Testis (tissue), 3 donors: Measurements from ENCODE around the gene MRFAP1L1. TPM values are rescaled to one million over a fixed set of nuclear protein-coding genes. Genes with fewer than 3 reads are reported as not detected.

Experiments used
- DNase-seq: peaks from one replicate; pipeline ENCODE4 v3.0.0-alpha.2; 2019
- H3K27ac ChIP-seq, 2 donors: fragments of 200-600 bp; sonication (generic); one replicate each; pipeline ENCODE4 v1.5.1; 2019
- H3K27me3 ChIP-seq: fragments of 200-600 bp; sonication (generic); one replicate; pipeline ENCODE4 v1.5.1; 2019
- H3K36me3 ChIP-seq: fragments of 200-600 bp; sonication (generic); one replicate; pipeline ENCODE4 v1.5.1; 2017; ENCODE audit warnings: low read depth; ENCODE audit errors: missing control alignments
- H3K4me1 ChIP-seq: fragments of 200-600 bp; sonication (generic); one replicate; pipeline ENCODE4 v1.5.1; 2019
- H3K4me3 ChIP-seq, 2 donors: fragments of 200-600 bp; sonication (generic); one replicate each; pipeline ENCODE4 v1.5.1; 2017 to 2019
- H3K9me3 ChIP-seq: fragments of 200-600 bp; sonication (generic); one replicate; pipeline ENCODE4 v1.5.1; 2017
- POLR2A ChIP-seq: fragments of 450-650 bp; IDR thresholded peaks from one replicate; pipeline ENCODE4 v1.6.1; 2017; ENCODE audit warnings: antibody characterized with exemption, mild to moderate bottlenecking, moderate library complexity
- WGBS, 2 donors: methylation state at CpG; one replicate each; pipeline ENCODE4 v1.1.5; 2018; 5-methylcytosine and 5-hydroxymethylcytosine counted together
- intact Hi-C: fragments of 100-400 bp; cut with DNase I; formaldehyde crosslinking; loops from one replicate; pipeline ENCODE4 v1.15.1; 2023; ENCODE audit warnings: low total_unique reads
- polyA plus RNA-seq: library from polyadenylated mRNA; stranded (reverse); fragments of 350-450 nt; fragmentation: Illumina TruSeq; extraction: RNeasy Lipid Tissue Mini Kit (QIAGEN cat#74804); gene quantifications from one replicate; pipeline ENCODE4 v1.2.3, GENCODE V29; 2014; ENCODE audit warnings: low read depth, low replicate concordance; ENCODE audit not compliant: insufficient read depth
- total RNA-seq, 2 donors: library from RNA; depleted of rRNA; stranded (reverse); fragments of >200 nt; gene quantifications; one replicate each; pipeline ENCODE4 v1.2.3, GENCODE V29; 2016
- TF ChIP-seq, protein P1 (sequence below), 3 experiments: fragments of 450-650 bp in 2 of 3; fragments of 200-600 bp in 1 of 3; sonication (generic) in 1 of 3; IDR thresholded peaks; one replicate each; pipeline ENCODE4 v1.5.1; 2016 to 2019; ENCODE audit warnings: antibody characterized with exemption in 3 of 3, mild to moderate bottlenecking in 2 of 3, moderate library complexity in 1 of 3

The MRFAP1L1 gene
- total and polyA plus RNA-seq, 3 donors from 2014 or later, result 40.8 to 60.5 (median 42.9) TPM

DNA sequence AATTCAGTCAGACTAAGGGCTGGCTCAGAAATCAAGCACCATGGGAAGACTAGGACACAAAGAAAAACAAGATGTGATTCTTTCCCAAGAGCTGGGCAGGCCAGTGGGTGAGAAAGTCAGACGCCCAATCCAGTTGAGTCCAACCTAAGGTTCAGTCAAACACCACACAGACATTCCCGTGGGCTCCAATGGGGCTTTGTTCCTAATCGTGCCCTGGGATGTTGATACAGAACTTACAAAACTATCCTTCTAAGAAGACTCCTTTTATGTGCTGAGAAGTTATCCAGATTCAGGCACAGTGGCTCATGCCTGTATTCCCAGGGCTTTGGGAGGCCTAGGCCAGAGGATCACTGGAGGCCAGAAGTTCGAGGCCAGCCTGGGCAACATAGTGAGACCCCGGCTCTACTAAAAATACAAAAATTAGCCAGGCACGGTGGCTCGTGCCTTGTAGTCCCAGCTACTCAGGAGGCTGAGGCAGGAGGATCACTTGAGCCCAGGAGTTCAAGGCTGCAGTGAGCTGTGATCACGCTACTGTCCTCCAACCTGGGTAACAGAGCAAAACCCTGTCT lies 10.0 kb upstream of the MRFAP1L1 start:
- H3K4me3 ChIP-seq, result no peak overlapping the region
- H3K9me3 ChIP-seq, result no peaks in the 10 kb centered on the region
- DNase-seq, result no peak
- 69 to 77% methylated on average over 8 of the region's 8 CpGs for WGBS, 2 donors
- no peaks in the 10 kb centered on the region for H3K36me3 ChIP-seq
- intact Hi-C loops, result loop anchor here (5.0 kb wide), 1 partner anchor 153 kb away; no protein-coding TSS in a partner anchor
- TF ChIP-seq POLR2A, result no peak
- TF ChIP-seq, protein P1, sequence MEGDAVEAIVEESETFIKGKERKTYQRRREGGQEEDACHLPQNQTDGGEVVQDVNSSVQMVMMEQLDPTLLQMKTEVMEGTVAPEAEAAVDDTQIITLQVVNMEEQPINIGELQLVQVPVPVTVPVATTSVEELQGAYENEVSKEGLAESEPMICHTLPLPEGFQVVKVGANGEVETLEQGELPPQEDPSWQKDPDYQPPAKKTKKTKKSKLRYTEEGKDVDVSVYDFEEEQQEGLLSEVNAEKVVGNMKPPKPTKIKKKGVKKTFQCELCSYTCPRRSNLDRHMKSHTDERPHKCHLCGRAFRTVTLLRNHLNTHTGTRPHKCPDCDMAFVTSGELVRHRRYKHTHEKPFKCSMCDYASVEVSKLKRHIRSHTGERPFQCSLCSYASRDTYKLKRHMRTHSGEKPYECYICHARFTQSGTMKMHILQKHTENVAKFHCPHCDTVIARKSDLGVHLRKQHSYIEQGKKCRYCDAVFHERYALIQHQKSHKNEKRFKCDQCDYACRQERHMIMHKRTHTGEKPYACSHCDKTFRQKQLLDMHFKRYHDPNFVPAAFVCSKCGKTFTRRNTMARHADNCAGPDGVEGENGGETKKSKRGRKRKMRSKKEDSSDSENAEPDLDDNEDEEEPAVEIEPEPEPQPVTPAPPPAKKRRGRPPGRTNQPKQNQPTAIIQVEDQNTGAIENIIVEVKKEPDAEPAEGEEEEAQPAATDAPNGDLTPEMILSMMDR (IDR thresholded peaks at IDR 0.05), result no peak
- H3K27ac ChIP-seq, result no peak overlapping the region
- peaks cover 14% of the 10 kb centered on the region for H3K4me1 ChIP-seq
- no peaks in the 10 kb centered on the region for H3K27me3 ChIP-seq

DNA sequence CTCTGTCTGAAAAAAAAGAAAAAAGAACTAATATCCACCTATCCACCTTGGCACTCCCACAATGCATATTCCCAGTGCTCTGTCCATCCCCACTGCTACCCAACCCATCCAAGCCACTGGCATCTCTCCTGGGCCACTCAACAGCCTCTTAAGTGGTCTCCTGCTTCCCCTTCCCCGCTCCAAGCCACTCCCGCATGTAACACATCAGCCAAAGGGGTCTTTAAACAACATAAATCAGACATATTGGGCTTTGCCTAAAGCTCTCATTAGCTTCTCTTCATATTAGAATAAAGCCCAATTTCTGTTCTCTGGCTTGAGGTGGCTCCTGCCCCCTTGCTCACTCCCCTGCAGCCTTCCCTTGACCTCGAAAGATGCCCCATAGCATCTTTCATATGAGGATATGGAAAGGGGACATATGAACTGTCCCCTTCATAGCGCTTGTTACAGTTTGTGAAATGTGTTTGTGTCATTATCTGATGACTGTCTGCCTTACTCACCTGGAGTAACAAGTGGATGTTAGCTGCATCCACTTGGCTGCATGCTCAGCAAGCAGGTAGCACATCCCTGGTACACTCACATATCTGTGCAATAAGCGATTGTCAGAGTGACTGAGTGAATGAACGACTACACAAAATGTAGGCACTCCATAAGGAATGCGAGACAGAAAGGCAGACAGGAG lies 9.4 kb upstream of the MRFAP1L1 start:
- intact Hi-C loops, result no loop called here
- no peak for TF ChIP-seq POLR2A
- TF ChIP-seq, protein P1 (IDR thresholded peaks at IDR 0.05), result no peak

GRCh38 chr4:6716958-6717655 lies 7.4 kb upstream of the MRFAP1L1 start:
- Histone ChIP-seq H3K27ac (peak overlapping the region; percentile 51 to 83), H3K4me3 (peak overlapping the region; percentile 75), H3K27me3 (no peaks in the 10 kb centered on the region), H3K9me3 (no peaks in the 10 kb centered on the region), H3K36me3 (no peaks in the 10 kb centered on the region), H3K4me1 (peaks cover 9% of the 10 kb centered on the region)
- WGBS, 2 donors, result 18 to 22% methylated on average over 7 of the region's 7 CpGs
- no peak for DNase-seq
- intact Hi-C loops, result no loop called here
- TF ChIP-seq POLR2A, result no peak
- TF ChIP-seq, protein P1 (IDR thresholded peaks at IDR 0.05), result no peak

More for the DNA sequence above, 9.4 kb upstream of the MRFAP1L1 start:
- Histone ChIP-seq H3K4me3 (no peak overlapping the region), H3K4me1 (peaks cover 9% of the 10 kb centered on the region), H3K36me3 (no peaks in the 10 kb centered on the region), H3K9me3 (no peaks in the 10 kb centered on the region), H3K27me3 (no peaks in the 10 kb centered on the region), H3K27ac (no peak overlapping the region)
- 79 to 85% methylated on average over 7 of the region's 7 CpGs for WGBS, 2 donors
- no peak for DNase-seq

- peak; percentile 90 for DNase-seq
- H3K36me3 ChIP-seq, result no peaks in the 10 kb centered on the region
- intact Hi-C loops, result no loop called here
- no peaks in the 10 kb centered on the region for H3K9me3 ChIP-seq
- peaks cover 9% of the 10 kb centered on the region for H3K4me1 ChIP-seq
- peak within 1 kb of the TSS; percentile 83 to 90 for H3K27ac ChIP-seq
- peak; percentile 11 for TF ChIP-seq POLR2A
- TF ChIP-seq, protein P1 (IDR thresholded peaks at IDR 0.05), result peak in 2 of 3 experiments; percentile 5 to 46
- H3K27me3 ChIP-seq, result no peaks in the 10 kb centered on the region
- 0 to 1% methylated on average over 61 to 101 of the region's 109 CpGs for WGBS, 2 donors
- peak within 1 kb of the TSS; percentile 75 for H3K4me3 ChIP-seq
These were observed 6.6 kb upstream of the MRFAP1L1 start, which contains the start of gene BLOC1S4 for GRCh38 chr4:6716018-6716911. TSS of gene BLOC1S4 (plus strand) at chr4:6716174. CDS start at chr4:6716210, 36 bp downstream.
